Measurements from ENCODE around the gene LATS2.

GRCh38 chr13:21106089-21106488 is 44.7 kb upstream of the LATS2 start:
- TF ChIP-seq, protein P1, sequence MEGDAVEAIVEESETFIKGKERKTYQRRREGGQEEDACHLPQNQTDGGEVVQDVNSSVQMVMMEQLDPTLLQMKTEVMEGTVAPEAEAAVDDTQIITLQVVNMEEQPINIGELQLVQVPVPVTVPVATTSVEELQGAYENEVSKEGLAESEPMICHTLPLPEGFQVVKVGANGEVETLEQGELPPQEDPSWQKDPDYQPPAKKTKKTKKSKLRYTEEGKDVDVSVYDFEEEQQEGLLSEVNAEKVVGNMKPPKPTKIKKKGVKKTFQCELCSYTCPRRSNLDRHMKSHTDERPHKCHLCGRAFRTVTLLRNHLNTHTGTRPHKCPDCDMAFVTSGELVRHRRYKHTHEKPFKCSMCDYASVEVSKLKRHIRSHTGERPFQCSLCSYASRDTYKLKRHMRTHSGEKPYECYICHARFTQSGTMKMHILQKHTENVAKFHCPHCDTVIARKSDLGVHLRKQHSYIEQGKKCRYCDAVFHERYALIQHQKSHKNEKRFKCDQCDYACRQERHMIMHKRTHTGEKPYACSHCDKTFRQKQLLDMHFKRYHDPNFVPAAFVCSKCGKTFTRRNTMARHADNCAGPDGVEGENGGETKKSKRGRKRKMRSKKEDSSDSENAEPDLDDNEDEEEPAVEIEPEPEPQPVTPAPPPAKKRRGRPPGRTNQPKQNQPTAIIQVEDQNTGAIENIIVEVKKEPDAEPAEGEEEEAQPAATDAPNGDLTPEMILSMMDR (IDR thresholded peaks at IDR 0.05; ENCODE audit: insufficient read depth, low read length), result no peak
- TF ChIP-seq POLR2AphosphoS5 (IDR thresholded peaks at IDR 0.05; ENCODE audit: low read depth), result no peak
